ENCODE data around the gene OGFR.

The OGFR gene

DNA sequence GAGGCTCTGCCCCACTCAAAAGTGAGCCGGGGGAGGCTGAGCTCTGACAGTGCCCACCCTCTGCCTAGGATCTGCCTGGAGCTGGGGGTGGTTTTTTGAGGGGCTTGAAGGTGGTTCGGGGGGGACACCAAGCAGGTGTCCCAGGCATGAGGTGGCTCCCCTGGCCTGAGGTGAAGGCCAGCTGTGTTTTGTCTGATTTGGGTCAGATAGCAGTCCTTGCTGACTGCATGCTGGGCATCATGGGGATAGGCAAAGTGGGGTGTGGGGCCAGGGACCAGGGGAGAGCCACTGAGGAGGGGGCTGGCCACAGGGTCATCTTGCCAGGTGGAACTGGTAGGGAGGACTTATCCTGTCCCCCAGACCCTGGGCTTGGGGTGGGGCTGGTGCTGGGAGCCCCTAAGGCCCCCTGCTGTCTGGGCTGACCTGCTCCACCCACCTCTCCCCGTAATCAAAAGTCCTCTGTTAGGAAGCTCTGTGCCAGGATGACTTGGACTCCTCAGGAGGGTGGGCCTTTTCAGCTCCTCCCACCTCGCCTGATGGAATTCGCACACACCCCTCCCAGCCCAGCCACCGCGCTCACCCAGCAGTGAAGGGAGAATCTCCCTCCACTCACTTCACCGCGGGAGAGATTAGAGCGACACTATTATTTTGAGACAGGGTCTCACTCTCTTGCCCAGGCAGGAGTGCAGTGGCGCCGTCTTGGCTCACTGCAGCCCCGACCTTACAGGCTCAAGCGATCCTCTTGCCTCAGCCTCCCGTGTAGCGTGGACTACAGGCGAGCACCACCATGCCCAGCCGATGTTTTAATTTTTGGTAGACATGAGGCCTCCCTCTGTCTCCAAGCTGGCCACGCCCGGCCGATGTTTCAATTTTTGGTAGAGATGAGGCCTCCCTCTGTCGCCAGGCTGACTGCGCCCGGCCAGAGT lies 10.7 kb downstream of the OGFR start:
- no peak overlapping the region for H3K4me3 ChIP-seq (ENCODE audit: low read depth, low read length)
- no peak for DNase-seq (ENCODE audit: low read depth)
- TF ChIP-seq, protein P1, sequence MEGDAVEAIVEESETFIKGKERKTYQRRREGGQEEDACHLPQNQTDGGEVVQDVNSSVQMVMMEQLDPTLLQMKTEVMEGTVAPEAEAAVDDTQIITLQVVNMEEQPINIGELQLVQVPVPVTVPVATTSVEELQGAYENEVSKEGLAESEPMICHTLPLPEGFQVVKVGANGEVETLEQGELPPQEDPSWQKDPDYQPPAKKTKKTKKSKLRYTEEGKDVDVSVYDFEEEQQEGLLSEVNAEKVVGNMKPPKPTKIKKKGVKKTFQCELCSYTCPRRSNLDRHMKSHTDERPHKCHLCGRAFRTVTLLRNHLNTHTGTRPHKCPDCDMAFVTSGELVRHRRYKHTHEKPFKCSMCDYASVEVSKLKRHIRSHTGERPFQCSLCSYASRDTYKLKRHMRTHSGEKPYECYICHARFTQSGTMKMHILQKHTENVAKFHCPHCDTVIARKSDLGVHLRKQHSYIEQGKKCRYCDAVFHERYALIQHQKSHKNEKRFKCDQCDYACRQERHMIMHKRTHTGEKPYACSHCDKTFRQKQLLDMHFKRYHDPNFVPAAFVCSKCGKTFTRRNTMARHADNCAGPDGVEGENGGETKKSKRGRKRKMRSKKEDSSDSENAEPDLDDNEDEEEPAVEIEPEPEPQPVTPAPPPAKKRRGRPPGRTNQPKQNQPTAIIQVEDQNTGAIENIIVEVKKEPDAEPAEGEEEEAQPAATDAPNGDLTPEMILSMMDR (IDR thresholded peaks at IDR 0.05; ENCODE audit: control insufficient read depth, extremely low read depth, insufficient read depth) = no peak

DNA sequence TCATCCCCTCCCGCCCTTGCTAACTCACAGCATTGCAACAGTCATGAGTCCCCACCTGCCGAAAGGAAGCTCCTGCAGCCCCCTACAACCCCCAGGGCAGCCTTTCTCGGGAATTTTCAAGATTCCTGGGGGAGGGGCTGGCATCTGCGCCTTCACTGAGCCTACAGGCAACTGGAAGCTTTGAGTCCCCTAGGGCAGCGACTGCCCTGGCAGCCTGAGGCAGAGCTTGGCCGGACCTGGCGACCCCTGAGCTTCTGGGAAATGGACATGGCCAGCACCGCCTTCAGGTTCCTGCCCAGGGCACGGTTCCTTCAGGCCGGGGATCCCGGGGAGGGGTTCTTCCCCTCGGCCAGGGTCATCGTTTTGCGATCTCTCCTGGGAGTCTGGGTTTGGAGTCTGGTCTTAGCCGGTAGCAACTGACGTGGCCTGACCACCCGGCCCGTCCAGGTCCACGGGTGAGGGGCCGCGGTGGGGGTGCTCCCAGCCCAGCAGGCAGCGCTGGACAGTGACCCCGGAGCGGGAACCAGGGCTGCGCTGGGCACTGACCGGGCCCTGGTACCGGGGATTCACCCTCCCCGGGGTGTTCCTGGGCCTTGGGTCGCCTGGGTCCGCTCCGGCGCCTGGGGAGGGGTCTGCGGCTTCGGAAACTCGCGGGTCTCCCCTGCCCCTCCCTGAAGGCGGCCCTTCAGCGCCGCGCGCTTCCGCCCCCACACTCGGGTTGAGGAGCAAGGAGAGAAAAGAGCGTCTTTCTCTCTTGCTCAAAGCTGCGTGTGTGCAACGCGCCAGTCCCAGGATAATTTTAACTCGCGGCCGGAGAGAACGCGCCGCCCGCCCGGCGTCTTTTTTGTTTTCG lies 11.6 kb downstream of the OGFR start:
- DNase-seq (ENCODE audit: low read depth) = no peak
- no peak overlapping the region for H3K4me3 ChIP-seq (ENCODE audit: low read depth, low read length)
- TF ChIP-seq, protein P1 (IDR thresholded peaks at IDR 0.05; ENCODE audit: control insufficient read depth, extremely low read depth, insufficient read depth) = no peak

DNA sequence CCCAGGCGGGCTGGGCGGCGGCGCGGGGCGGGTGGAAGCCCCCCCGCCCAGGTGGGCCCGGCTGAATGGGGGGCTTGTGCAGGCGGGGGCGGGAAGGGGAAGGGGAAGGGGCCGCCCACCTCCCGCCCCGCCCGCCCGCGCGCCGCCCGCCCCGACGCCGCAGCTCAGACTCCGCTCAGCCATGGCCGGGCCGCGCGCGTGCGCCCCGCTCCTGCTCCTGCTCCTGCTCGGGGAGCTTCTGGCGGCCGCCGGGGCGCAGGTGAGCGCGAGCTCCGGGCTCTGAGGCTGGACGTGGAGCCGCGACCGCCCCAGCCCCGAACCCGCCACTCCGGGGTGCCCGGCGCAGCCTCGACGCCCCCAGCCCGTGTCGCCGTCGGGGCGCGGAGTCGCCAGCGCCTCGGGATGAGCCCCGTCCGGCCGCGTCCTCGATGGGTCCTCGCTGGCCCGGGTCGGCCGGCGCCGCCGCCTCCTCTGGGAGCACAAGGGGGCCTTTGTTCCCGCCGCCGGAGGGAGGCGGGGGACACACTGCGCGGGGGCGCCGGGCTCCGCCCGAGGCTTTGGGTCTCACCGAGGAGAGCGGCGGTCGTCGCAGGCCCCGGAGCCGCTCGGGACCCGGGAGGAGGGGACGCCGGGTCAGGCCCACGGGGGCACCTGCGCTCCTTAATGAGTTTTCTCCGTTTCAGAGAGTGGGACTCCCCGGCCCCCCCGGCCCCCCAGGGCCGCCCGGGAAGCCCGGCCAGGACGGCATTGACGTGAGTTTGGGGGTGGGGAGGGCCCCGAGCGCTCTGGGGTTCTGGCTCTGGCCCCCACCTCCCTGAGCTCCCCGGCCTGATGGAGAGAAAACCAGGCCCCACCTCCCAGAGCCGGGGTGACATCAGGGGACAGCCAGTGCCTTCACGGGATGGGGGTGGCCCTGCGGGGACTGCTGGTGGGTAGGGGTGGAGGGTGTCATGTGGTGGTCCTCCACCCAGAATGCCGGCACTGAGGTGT lies 12.5 kb downstream of the OGFR start, which contains the start of gene COL9A3:
Gene COL9A3, plus strand, starts transcription at position 167 of the 990 bp plus-strand sequence. Its CDS starts 15 bp downstream, at position 182.
- TF ChIP-seq, protein P1 (IDR thresholded peaks at IDR 0.05; ENCODE audit: control insufficient read depth, extremely low read depth, insufficient read depth) = no peak
- H3K4me3 ChIP-seq (ENCODE audit: low read depth, low read length) = no peak within 1 kb of the TSS
- DNase-seq (ENCODE audit: low read depth) = no peak

DNA sequence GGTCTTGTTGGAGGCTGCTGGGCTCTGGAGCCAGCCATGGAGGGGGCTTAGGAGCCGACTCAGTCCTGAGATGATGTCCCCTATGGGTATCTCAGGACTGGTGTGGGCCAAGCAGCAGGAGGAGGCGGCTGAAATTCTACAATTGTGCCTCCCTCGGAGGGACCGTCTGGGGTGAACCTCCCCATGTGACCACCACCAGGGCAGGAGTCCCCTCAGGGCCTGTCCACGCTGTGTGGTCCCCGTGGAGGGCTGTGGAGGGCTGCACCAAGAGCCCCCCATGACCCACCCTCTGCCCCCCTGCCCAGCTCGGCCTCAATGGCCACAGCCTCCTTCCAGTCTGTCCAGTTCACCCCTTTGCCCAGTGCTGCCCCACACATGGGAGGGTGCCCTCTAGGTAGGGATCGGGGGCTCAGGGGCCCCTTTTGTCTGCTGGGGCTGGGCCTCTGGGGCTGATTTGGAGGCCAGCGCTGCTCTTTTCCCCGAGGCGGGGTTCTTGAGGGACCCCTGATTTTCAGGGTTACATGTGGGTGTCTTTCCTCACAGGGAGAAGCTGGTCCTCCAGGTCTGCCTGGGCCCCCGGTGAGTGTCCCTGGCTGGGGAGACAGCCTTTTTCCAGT lies 13.4 kb downstream of the OGFR start:
- DNase-seq (ENCODE audit: low read depth) = no peak
- TF ChIP-seq, protein P1 (IDR thresholded peaks at IDR 0.05; ENCODE audit: control insufficient read depth, extremely low read depth, insufficient read depth) = no peak
- H3K4me3 ChIP-seq (ENCODE audit: low read depth, low read length) = no peak overlapping the region

DNA sequence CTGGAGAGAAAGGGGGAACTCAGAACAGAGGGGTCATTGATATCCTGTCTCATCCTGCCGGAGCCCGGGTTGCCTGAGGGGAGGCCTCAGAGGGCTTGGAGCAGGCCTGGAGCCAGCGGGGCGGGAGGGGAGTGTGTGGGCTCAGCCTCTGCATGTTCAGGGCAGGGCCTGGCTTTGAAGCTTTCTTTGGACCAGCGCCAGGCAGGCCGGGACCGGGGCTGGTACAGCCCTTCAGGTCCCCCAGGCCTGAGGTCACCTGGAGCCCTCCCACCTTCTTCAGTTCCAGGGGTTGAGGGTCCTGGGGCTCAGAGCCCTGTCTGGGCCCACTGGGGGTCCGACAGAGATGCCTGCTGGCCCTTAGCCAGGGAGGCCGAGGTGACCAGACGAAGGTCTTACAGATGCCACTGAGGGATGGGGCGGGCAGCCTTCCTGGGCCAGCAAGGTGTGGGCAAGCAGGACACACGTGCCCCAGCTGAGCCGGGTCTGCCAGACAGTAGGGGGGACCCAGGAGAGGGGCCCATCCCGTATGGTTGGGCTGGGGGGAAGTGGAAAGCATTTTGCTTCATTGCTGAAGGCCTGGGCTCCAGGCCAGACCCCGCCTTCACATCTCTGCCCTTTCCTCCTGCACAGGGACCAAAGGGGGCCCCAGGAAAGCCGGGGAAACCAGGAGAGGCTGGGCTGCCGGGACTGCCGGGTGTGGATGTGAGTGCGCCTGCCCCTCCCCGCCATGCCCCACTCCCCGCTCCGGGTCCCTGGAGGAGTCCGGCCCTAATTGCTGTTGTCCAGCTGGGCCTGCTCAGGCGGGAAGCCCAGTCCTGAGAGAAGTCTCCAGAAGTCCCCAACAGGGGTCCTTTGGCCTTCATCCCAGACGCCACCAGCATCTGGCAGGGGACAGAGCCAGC lies 14.2 kb downstream of the OGFR start:
- H3K4me3 ChIP-seq (ENCODE audit: low read depth, low read length) = no peak overlapping the region
- DNase-seq (ENCODE audit: low read depth) = no peak
- TF ChIP-seq, protein P1 (IDR thresholded peaks at IDR 0.05; ENCODE audit: control insufficient read depth, extremely low read depth, insufficient read depth) = no peak

All from LNCaP clone FGC (cell line).